ELR (cell line): ENCODE measurements around the gene ITGB6.
A peak's percentile ranks its signal among the peaks of the same experiment; 100 is the strongest.
"Not testable (repeated sequence)": the region's sequence is repeated elsewhere in the genome, so short reads cannot be mapped to it uniquely, and the experiment has no call there.

Experiments
- DNase-seq: peaks from one replicate; pipeline ENCODE4 v3.0.0-alpha.2; 2015; ENCODE audit warnings: low read depth

The ITGB6 gene

DNA sequence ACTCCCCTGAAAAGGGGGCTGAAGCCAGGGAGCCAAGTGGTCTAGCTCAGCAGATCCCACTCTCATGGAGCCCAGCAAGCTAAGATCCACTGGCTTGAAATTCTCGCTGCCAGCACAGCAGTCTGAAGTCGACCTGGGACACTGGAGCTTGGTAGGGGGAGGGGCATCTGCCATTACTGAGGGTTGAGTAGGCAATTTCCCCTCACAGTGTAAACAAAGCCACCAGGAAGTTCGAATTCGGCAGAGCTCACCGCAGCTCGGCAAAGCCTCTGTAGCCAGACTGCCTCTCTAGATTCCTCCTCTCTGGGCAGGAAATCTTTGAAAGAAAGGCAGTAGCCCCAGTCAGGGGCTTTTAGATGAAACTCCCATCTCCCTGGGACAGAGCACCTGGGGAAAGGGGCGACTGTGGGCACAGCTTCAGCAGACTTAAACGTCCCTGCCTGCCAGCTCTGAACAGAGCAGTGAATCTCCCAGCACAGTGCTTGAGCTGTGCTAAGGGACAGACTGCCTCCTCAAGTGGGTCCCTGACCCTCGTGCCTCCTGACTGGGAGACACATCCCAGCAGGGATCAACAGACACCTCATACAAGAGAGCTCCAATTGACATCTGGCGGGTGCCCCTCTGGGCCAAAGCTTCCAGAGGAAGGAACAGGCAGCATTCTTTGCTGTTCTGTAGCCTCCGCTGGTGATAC lies 18.8 kb downstream of the ITGB6 start:
- peak; percentile 81 for DNase-seq

GRCh38 chr2:160180690-160181089 lies 19.4 kb downstream of the ITGB6 start:
- DNase-seq = not testable (repeated sequence)

GRCh38 chr2:160180172-160180571 lies 19.9 kb downstream of the ITGB6 start:
- no peak for DNase-seq

DNA sequence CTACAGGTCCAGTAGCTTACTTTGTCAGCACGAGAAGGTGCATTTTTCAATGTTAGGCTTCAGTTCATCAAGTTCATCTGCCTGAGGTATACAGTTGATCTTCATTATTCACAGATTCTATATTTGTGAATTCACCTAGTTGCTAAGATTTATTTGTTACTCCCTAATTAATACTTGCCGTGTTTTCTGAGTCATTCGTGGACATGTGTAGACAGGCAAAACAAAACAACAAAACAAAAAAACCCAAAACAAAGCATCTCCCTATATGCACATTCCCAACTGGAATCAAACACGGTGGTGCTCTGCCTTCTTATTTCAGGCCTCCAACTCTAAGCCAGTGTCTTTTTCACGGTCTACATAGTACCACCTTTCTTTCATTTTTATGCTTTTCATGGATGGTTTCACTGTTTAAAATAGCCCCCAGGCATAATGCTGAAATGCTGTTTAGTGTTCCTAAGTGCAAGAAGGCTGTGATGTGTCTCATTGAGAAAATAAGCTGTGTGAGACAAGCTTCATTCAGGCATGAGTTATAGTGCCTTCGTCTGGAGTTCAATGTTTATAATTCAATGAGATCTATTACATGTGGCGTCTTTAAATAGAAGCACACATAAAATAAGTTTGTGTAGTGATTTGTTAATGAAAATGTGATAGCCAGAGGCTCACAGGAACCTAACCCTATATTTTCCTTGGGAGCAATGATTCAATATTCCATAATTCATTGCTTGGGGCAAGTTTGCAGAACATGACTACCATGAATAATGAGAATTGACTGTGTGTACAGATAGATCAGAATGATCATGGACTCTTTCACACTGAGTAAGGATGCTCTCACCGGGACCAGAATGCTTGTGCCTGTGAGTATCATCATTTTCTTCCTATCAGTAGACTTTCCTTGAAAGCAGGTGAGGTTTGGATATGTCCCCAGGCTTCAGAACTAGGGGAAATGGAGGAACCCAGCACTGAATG lies 24.6 kb downstream of the ITGB6 start:
- DNase-seq = peak; percentile 20

- no peak for DNase-seq
Measured at GRCh38 chr2:160174322-160174721, 25.8 kb downstream of the ITGB6 start.

DNA sequence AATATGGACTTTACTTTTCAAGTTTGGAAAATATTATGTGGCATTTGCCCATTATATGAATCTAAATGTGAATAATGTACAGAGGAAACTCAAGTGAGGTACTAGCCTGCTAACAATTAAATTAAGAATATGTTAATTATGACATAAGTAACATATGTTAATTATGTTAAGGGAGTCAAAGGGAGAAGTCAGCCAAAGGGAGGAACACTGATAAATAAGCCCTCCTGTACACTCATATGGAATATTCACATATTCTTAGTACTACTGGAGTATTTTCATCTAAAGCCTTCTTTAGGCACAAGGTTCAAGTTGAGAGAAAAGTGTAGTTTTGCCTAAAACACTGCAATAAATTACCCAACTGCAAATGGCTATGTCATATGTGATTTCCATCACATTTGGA lies 30.1 kb downstream of the ITGB6 start:
- DNase-seq = no peak

DNA sequence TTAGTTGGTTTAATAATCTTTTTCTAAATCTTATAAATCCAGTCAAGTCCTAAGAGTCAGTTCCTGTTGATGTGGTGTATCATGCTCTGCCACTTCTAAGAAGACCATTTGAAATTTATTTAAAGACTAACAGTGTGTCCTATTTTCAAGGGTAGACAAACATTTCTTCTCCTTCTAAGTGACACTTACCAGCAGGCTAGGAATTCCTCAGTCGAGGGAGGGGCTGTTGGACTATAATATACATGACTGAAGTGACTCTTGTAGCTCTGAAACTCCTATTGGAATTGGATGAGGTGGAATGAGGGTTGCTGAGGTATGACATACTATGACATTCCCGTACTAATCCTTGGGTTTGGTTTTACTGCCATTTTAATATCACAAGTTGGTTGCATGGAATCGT lies 30.6 kb downstream of the ITGB6 start:
- no peak for DNase-seq

DNA sequence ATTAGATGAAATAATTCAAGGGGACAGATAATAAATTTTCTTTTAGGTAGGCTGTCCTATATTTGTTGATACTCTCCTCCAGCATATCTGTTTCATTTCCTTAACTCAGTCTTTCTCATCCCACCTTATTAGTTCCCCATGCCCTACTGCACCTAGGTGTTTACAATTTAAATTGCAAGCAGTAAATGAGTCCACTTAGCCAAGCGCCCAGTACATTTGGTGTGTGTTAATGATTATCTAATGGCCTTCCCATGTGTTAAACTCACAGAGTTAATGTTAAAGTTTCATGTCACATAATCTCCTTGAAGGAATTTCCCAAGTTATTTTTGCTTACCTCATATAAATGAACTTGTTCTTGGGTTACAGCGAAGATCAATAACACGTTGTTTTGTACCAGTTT lies 31.2 kb downstream of the ITGB6 start:
- DNase-seq = no peak

GRCh38 chr2:160167089-160167740 lies 32.9 kb downstream of the ITGB6 start:
- no peak for DNase-seq

- DNase-seq = no peak
Measured at GRCh38 chr2:160165996-160166395, 34.1 kb downstream of the ITGB6 start.

DNA sequence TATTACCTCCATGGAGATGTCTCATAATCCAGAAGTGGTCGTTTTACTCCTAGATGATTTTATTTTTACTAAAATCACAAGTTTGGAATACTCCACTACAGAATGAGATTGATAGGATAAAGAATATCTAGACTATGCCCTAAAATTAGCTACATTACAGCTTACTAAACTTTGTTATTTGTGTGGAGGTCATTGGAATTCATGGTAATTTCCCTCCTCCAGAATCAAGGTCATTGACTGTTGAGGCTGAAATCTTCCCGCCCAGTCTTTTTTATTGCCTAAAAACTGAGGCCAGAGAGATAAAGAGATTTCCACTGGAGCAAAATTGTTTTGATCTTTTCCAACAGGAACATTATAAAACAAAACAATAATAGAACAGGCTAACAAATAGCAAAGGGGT lies 35.0 kb downstream of the ITGB6 start:
- no peak for DNase-seq

DNA sequence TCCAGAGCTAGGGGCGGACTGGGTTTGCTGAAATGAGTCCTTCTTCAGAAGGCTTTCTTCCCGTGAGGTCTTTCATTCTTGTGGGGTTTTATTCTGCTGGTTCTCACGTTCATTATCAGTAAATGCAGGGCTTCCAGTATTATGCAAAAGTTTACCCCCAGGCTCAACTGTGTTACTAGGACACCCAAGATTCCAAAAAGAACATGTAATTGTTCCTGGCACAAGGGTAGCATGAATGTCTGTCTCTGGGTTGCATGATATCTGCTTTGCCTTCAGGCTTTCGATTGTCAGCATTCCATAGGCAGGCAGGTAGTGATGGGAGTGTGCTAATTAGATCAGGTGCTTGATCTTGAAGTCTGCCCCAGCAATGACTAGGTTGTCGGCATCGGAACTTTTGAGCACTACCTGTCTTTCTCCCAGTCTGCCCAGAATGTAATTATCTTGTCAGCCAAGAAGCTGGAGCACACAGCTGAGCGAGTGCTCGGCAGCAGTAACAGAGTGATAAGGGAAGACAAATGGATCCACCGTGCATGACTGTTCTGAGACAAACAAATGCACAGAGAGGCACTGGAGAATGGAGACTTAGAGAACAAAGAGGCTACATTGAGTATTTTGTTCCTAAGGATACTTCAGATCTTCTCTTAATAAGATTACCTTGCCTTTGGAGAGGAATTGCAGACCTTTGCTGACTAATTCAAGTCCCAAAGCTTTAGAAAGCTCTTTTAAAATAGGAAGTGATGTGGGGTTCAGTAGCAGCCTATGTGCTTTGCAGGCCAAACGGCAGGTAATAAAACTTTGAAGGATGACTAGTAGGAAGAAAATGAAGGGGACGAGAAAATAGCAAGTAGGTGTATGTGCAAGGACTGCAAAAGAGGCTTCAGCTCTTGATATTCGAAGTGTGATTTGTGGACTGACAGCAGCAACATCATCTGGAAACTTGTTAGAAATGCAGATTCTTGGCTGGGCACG lies 41.9 kb downstream of the ITGB6 start:
- DNase-seq = no peak

GRCh38 chr2:160156665-160157064 lies 43.4 kb downstream of the ITGB6 start:
- DNase-seq = peak; percentile 92

DNA sequence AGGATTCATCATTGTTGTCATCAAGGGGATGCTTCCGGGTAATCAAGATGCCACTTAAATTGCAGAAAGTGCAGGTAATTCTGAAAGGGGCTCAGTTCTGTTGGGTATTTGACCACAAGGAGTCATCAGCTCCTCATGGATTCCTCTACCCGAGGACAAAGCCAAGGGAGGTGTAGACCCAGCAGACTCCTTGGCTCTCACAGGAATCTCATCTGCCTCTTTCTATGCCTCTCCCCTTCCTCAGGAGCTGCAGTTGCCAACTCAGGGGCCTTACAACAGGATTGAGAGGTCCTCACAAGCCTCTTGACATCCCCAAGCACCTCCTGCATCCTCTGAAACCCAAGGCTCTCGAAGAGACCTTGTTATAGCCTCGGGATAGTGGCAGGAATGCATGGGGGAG lies 44.0 kb downstream of the ITGB6 start:
- DNase-seq = peak; percentile 50

DNA sequence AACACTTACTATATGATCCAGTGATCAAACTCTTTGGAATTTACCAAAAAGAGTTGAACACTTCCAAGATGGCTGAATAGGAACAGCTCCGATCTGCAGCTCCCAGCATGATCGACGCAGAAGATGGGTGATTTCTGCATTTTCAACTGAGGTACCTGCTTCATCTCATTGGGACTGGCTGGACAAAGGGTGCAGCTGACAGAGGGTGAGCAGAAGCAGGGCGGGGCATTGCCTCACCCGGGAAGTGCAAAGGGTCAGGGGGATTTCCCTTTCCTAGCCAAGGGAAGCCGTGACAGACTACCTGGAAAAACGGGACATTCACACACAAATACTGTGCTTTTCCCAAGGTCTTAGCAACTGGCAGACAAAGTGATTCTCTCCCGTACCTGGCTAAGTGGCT lies 51.7 kb downstream of the ITGB6 start:
- not testable (repeated sequence) for DNase-seq

- DNase-seq = no peak
Measured at GRCh38 chr2:160145471-160145870, 54.6 kb downstream of the ITGB6 start.

GRCh38 chr2:160144280-160144990 lies 55.6 kb downstream of the ITGB6 start:
- no peak for DNase-seq

- peak; percentile 41 for DNase-seq
Measured at GRCh38 chr2:160142472-160142871, 57.6 kb downstream of the ITGB6 start.

DNA sequence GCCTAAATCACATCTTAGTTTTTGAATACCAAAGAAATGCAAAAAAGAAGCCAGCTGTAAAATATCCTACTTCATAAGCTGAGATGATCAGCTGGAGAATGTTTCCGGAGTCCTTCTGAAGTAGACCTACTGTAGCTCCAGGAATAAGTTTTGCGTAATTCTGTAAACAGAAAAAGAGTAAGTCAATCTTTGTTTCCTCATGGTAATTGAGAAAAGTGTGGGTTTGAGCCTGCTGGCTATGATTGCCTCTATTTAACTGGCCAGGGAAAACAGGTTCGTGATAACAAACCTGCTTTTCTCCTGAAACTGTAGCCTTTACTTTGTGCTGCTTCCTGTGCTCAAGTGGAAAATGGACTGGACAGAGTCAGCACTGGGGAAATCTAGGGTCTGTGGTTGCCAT lies 58.2 kb downstream of the ITGB6 start:
- DNase-seq = no peak

DNA sequence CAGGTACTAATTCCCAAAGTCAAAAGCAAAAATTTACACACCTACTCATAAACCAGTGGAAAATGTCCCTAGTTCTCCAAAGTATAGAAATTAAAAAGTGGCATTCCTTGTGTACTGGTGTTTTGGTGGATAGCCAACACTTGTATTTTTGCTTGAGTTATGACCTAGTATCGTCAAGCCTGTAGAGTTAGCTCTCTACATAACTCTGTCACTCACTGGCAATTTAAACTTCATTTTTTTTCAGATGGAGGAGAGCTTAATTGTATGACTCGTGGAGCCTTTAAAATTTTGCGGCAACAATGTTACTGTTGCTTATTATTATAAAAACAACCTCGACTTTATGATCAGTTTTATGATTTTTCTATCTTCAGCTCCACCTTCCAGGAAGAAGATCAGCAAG lies 58.7 kb downstream of the ITGB6 start:
- DNase-seq = no peak

- DNase-seq = no peak
Measured at GRCh38 chr2:160140471-160140870, 59.6 kb downstream of the ITGB6 start.
